Right lung (tissue), 5 donors: Measurements from ENCODE around the gene RSF1. TPM values are rescaled to one million over a fixed set of nuclear protein-coding genes. Genes with fewer than 3 reads are reported as not detected.

ENCODE experiments used
- DNase-seq, 2 donors: peaks; one replicate each; pipeline ENCODE4 v3.0.0-alpha.2; 2013
- polyA plus RNA-seq, 5 donors: library from polyadenylated mRNA; unstranded; fragments of 120-200 nt; gene quantifications; one replicate each; pipeline versions ENCODE4 v1.2.1 to v1.2.3, GENCODE V29; 2013; ENCODE audit warnings: inconsistent platforms in 1 of 5, low replicate concordance in 1 of 5; ENCODE audit not compliant: insufficient read length in 5 of 5, insufficient read depth in 1 of 5

Gene RSF1
- polyA plus RNA-seq, 5 donors: 36.6 to 82.3 (median 79.3) TPM

GRCh38 chr11:77813256-77813655 lies 7.3 kb downstream of the RSF1 start:
- DNase-seq: no peak

- no peak for DNase-seq
Observed at GRCh38 chr11:77806993-77807392, 13.5 kb downstream of the RSF1 start.

GRCh38 chr11:77806415-77806814 lies 14.1 kb downstream of the RSF1 start:
- no peak for DNase-seq

GRCh38 chr11:77801477-77801876 lies 19.0 kb downstream of the RSF1 start:
- no peak for DNase-seq

GRCh38 chr11:77800449-77800848 lies 20.1 kb downstream of the RSF1 start:
- no peak for DNase-seq

GRCh38 chr11:77799338-77799737 lies 21.2 kb downstream of the RSF1 start:
- DNase-seq: no peak

- no peak for DNase-seq
Observed at GRCh38 chr11:77793972-77794371, 26.6 kb downstream of the RSF1 start.

GRCh38 chr11:77791301-77791700 lies 29.2 kb downstream of the RSF1 start:
- no peak for DNase-seq

- DNase-seq: no peak
Observed at GRCh38 chr11:77789731-77790476, 30.6 kb downstream of the RSF1 start.

GRCh38 chr11:77789061-77789730 lies 31.3 kb downstream of the RSF1 start:
- no peak for DNase-seq

- DNase-seq: no peak
Observed at GRCh38 chr11:77784572-77784971, 36.0 kb downstream of the RSF1 start.

- no peak for DNase-seq
Observed at GRCh38 chr11:77783025-77783424, 37.5 kb downstream of the RSF1 start.

GRCh38 chr11:77779935-77780334 lies 40.6 kb downstream of the RSF1 start:
- DNase-seq: no peak

- DNase-seq: no peak
Observed at GRCh38 chr11:77778549-77778948, 42.0 kb downstream of the RSF1 start.

- DNase-seq: no peak
Observed at GRCh38 chr11:77778118-77778517, 42.4 kb downstream of the RSF1 start.

- DNase-seq: no peak
Observed at GRCh38 chr11:77776455-77776854, 44.1 kb downstream of the RSF1 start.

- no peak for DNase-seq
Observed at GRCh38 chr11:77775936-77776335, 44.6 kb downstream of the RSF1 start.

- DNase-seq: no peak
Observed at GRCh38 chr11:77771135-77771534, 49.4 kb downstream of the RSF1 start.

GRCh38 chr11:77770629-77771028 lies 49.9 kb downstream of the RSF1 start:
- no peak for DNase-seq

GRCh38 chr11:77762426-77762825 lies 58.1 kb downstream of the RSF1 start:
- DNase-seq: no peak

GRCh38 chr11:77761491-77761890 lies 59.0 kb downstream of the RSF1 start:
- DNase-seq: no peak

GRCh38 chr11:77758331-77758730 lies 62.2 kb downstream of the RSF1 start:
- no peak for DNase-seq

- DNase-seq: no peak
Observed at GRCh38 chr11:77753230-77753629, 67.3 kb downstream of the RSF1 start.

- peak in 1 of 2 donors; percentile 4 for DNase-seq
Observed at GRCh38 chr11:77752516-77752915, 68.0 kb downstream of the RSF1 start.
